A549 (cell line): Measurements from ENCODE around the gene GNE. TPM values are rescaled to one million over a fixed set of nuclear protein-coding genes. Genes with fewer than 3 reads are reported as not detected.

Experiments used
- ATAC-seq, 2 experiments: fragments of 200-7000 bp in 1 of 2; fragments of >200 bp in 1 of 2; cut with Nextera tagmentation in 1 of 2; cut with Tn5 transposase in 1 of 2; 3 replicates each; pipeline versions ENCODE4 v1.8.0 to v1.9.1; 2018 to 2020; ENCODE audit warnings: mild to moderate bottlenecking in 1 of 2, moderate library complexity in 1 of 2
- CTCF ChIA-PET: fragments of 300-600 bp; sonication (Branson Sonifier 250); formaldehyde crosslinking; extraction: SDS; loops from one replicate; lab custom pipeline; 2021; ENCODE audit warnings: antibody characterized with exemption, inconsistent platforms; lab: Yijun Ruan, JAX
- POLR2A ChIA-PET: fragments of 350-600 bp; formaldehyde crosslinking; extraction: SDS; loops from one replicate; lab custom pipeline; 2021; ENCODE audit warnings: antibody characterized with exemption, inconsistent platforms; lab: Yijun Ruan, JAX
- DNase-seq, 2 experiments: peaks; one replicate each; pipeline versions ENCODE4 v3.0.0 to v3.0.0-alpha.2; 2011 to 2016; ENCODE audit warnings: low read depth in 1 of 2, low spot score in 1 of 2
- FAIRE-seq: peaks from 2 replicates; lab custom pipeline; 2011; peaks lifted over from hg19 to GRCh38; lab: Jason Lieb, UNC
- H3K27ac ChIP-seq, 2 experiments: fragments of >200 bp; sonication (Bioruptor Twin); formaldehyde crosslinking; 3 replicates each; pipeline ENCODE4 v1.5.1; 2016 to 2017
- H3K4me1 ChIP-seq: fragments of >200 bp; sonication (Bioruptor Twin); formaldehyde crosslinking; 3 replicates; pipeline ENCODE4 v1.6.1; 2016
- H3K4me2 ChIP-seq: fragments of >200 bp; sonication (Bioruptor Twin); formaldehyde crosslinking; 3 replicates; pipeline ENCODE4 v1.6.1; 2016
- H3K4me3 ChIP-seq: fragments of >200 bp; sonication (Bioruptor Twin); formaldehyde crosslinking; 3 replicates; pipeline ENCODE4 v1.5.1; 2016
- H3K9me3 ChIP-seq: fragments of >200 bp; sonication (Bioruptor Twin); formaldehyde crosslinking; 3 replicates; pipeline ENCODE4 v1.6.1; 2016
- ATOH8 ChIP-seq: fragments of 250-450 bp; sonication (Bioruptor Pico); IDR thresholded peaks from 2 replicates; pipeline ENCODE4 v1.5.0; 2020; ENCODE audit warnings: low read depth, mild to moderate bottlenecking, moderate library complexity
- BCL3 ChIP-seq: fragments of >200 bp; sonication (Bioruptor Twin); formaldehyde crosslinking; IDR thresholded peaks from 3 replicates; pipeline ENCODE4 v1.6.1; 2016
- CHD2 ChIP-seq: fragments of 150-350 bp; IDR thresholded peaks from 2 replicates; pipeline ENCODE4 v1.6.1; 2014; ENCODE audit warnings: low read length; ENCODE audit not compliant: partially characterized antibody
- E2F6 ChIP-seq: IDR thresholded peaks from 2 replicates; pipeline ENCODE4 v1.6.1; 2012; ENCODE audit warnings: low read depth, borderline replicate concordance
- ESRRA ChIP-seq: fragments of 150-350 bp; IDR thresholded peaks from 2 replicates; pipeline ENCODE4 v1.6.1; 2014; ENCODE audit warnings: mild to moderate bottlenecking, low read length, borderline replicate concordance
- GATA3 ChIP-seq: IDR thresholded peaks from 2 replicates; pipeline ENCODE4 v1.6.1; 2012; ENCODE audit warnings: borderline replicate concordance
- HMGXB4 ChIP-seq: fragments of 250-450 bp; sonication (Bioruptor Pico); IDR thresholded peaks from 2 replicates; pipeline ENCODE4 v1.5.0; 2021; ENCODE audit warnings: mild to moderate bottlenecking, moderate library complexity, borderline replicate concordance
- HOXB5 ChIP-seq: fragments of 250-450 bp; sonication (Bioruptor Pico); IDR thresholded peaks from 2 replicates; pipeline ENCODE4 v1.5.0; 2020; ENCODE audit warnings: mild to moderate bottlenecking, moderate library complexity
- JUN ChIP-seq, 2 experiments: fragments of >200 bp; sonication (Bioruptor Twin); formaldehyde crosslinking; IDR thresholded peaks; 2 replicates in 1 of 2; 3 replicates in 1 of 2; pipeline ENCODE4 v1.6.1; 2016 to 2017
- MAX ChIP-seq: IDR thresholded peaks from 2 replicates; pipeline ENCODE4 v1.6.1; 2012
- MAZ ChIP-seq: fragments of 150-350 bp; IDR thresholded peaks from 2 replicates; pipeline ENCODE4 v1.6.1; 2014; ENCODE audit warnings: antibody characterized with exemption, low read depth, low read length, borderline replicate concordance
- MYC ChIP-seq: IDR thresholded peaks from 2 replicates; pipeline ENCODE4 v1.6.1; 2012; ENCODE audit warnings: mild to moderate bottlenecking, inconsistent platforms, low read length, improper control_type of control experiment, borderline replicate concordance
- PHF8 ChIP-seq: fragments of 200-600 bp; sonication (generic); IDR thresholded peaks from 2 replicates; pipeline ENCODE4 v1.6.1; 2016; ENCODE audit warnings: low read depth, mild to moderate bottlenecking, antibody characterized with exemption, moderate library complexity, borderline replicate concordance
- POLR2A ChIP-seq: IDR thresholded peaks from 2 replicates; pipeline ENCODE4 v1.6.1; 2012; ENCODE audit warnings: mild to moderate bottlenecking, low read length
- RAD21 ChIP-seq, 2 experiments: fragments of >200 bp in 1 of 2; sonication (Bioruptor Twin) in 1 of 2; formaldehyde crosslinking in 1 of 2; IDR thresholded peaks in 1 of 2; conservative IDR thresholded peaks in 1 of 2; 2 replicates in 1 of 2; 3 replicates in 1 of 2; pipeline ENCODE4 v1.6.1; 2012 to 2018; ENCODE audit warnings: inconsistent platforms in 1 of 2
- RFX5 ChIP-seq: fragments of 450-650 bp; IDR thresholded peaks from 2 replicates; pipeline ENCODE4 v1.7.1; 2014; ENCODE audit warnings: antibody characterized with exemption, mild to moderate bottlenecking, moderate library complexity
- SMC3 ChIP-seq: fragments of >200 bp; sonication (Bioruptor Twin); formaldehyde crosslinking; IDR thresholded peaks from 3 replicates; pipeline ENCODE4 v1.6.1; 2018; ENCODE audit warnings: inconsistent platforms
- SREBF2 ChIP-seq: fragments of 450-650 bp; IDR thresholded peaks from 2 replicates; pipeline ENCODE4 v1.6.1; 2014; ENCODE audit warnings: mild to moderate bottlenecking, moderate library complexity
- TP53 ChIP-seq: fragments of 250-450 bp; sonication (Bioruptor Pico); IDR thresholded peaks from 2 replicates; pipeline ENCODE4 v1.5.0; 2021; ENCODE audit warnings: mild to moderate bottlenecking, moderate library complexity
- USF2 ChIP-seq: fragments of 450-650 bp; IDR thresholded peaks from 2 replicates; pipeline ENCODE4 v1.6.1; 2014; ENCODE audit warnings: antibody characterized with exemption
- ZNF302 ChIP-seq: fragments of 250-450 bp; sonication (Bioruptor Pico); IDR thresholded peaks from 2 replicates; pipeline ENCODE4 v1.9.0; 2021; ENCODE audit warnings: inconsistent platforms, mild to moderate bottlenecking, moderate library complexity
- WGBS: methylation state at CpG from one replicate; pipeline ENCODE4 v1.1.6; 2017; ENCODE audit errors: missing lambda C conversion rate; 5-methylcytosine and 5-hydroxymethylcytosine counted together
- polyA minus RNA-seq: library from RNA; depleted of rRNA, polyadenylated mRNA; stranded (reverse); fragments of >200 nt; gene quantifications from 2 replicates; pipeline ENCODE4 v1.2.3, GENCODE V29; 2011; rRNA and poly(A)+ RNA removed
- polyA plus RNA-seq, 4 experiments: library from polyadenylated mRNA; depleted of rRNA in 3 of 4; stranded (reverse); fragments of >200 nt; fragmentation: RNase III in 1 of 4; extraction: RNeasy Plus Mini Kit Qiagen cat#74134 plus additional on column Dnase treatment in 1 of 4; gene quantifications; 2 replicates in 3 of 4; 3 replicates in 1 of 4; pipeline ENCODE4 v1.2.3, GENCODE V29; 2011 to 2017

The GNE gene
- 32.9 and 39.5 TPM in 2 replicates for polyA plus RNA-seq (2011; rRNA removed)
- polyA plus RNA-seq (2012; cell fraction: cytosol; rRNA removed) = 12.7 and 15.5 TPM in 2 replicates
- 10.2 and 13.9 TPM in 2 replicates for polyA plus RNA-seq (2012; cell fraction: nucleus; rRNA removed)
- polyA plus RNA-seq (2017; fragmentation: RNase III; extraction: RNeasy Plus Mini Kit Qiagen cat#74134 plus additional on column Dnase treatment) = 19.2 to 24.1 TPM (median 23.0 TPM) in 3 replicates
- 51.2 and 60.2 TPM in 2 replicates for polyA minus RNA-seq

GRCh38 chr9:36258208-36258995, at the start of gene GNE:
Gene GNE, minus strand, starts transcription at chr9:36258448. Its CDS starts 9,093 bp downstream, at chr9:36249355.
- H3K4me3 ChIP-seq = peak within 1 kb of the TSS; percentile 89
- H3K4me1 ChIP-seq = peaks cover 6% of the 10 kb centered on the region
- peak; percentile 92 to 93 for ATAC-seq
- peak within 1 kb of the TSS; percentile 97 for H3K27ac ChIP-seq
- TF ChIP-seq JUN (IDR thresholded peaks at IDR 0.05) (peak; percentile 85 to 89; a peak in 3 of 5 replicates), HOXB5 (CRISPR knock-in tag) (no peak), MYC (peak; percentile 74; the same call in 1 of the 2 replicates), ZNF302 (CRISPR knock-in tag) (no peak), ESRRA (no peak), MAZ (peak; percentile 71), SMC3 (peak; percentile 6; the same call in 1 of the 3 replicates), RAD21 (conservative IDR thresholded peaks at IDR 0.05 in 1 of 2, IDR thresholded peaks at IDR 0.05 in 1 of 2) (peak in 1 of 2 experiments; percentile 12; a peak in 1 of 5 replicates), HMGXB4 (CRISPR knock-in tag) (no peak), GATA3 (no peak; the same call in none of the 2 replicates), USF2 (no peak), E2F6 (peak; percentile 62; the same call in 1 of the 2 replicates), MAX (peak; percentile 86), RFX5 (peak; percentile 79), SREBF2 (no peak), CHD2 (peak; percentile 19), PHF8 (peak; percentile 59; the same call in 1 of the 2 replicates), POLR2A (peak; percentile 92), TP53 (CRISPR knock-in tag) (peak; percentile 68; the same call in 1 of the 2 replicates), BCL3 (peak; percentile 74; the same call in 2 of the 3 replicates), ATOH8 (CRISPR knock-in tag) (no peak)
- WGBS = 3% methylated on average over 34 of the region's 73 CpGs
- no peaks in the 10 kb centered on the region for H3K9me3 ChIP-seq
- ChIA-PET POLR2A (interaction anchor here (0.6 to 2.5 kb wide), 18 partner anchors 9 to 326 kb away, joined by 3 to 40 read pairs (median 5); partner anchors contain the start of genes CLTA and RNF38), CTCF (interaction anchor here (1.0 to 13.7 kb wide), 7 partner anchors 11 to 92 kb away, joined by 3 to 221 read pairs (median 3); no protein-coding TSS in a partner anchor)
- peak within 1 kb of the TSS; percentile 94 for H3K4me2 ChIP-seq
- FAIRE-seq = no peak
- peak; percentile 83 to 96 for DNase-seq
